GM19372 (cell line): Measurements from ENCODE around the gene MALSU1.

Experiments
- ATAC-seq: cut with Tn5 transposase; IDR thresholded peaks from one replicate; pipeline ENCODE4 v1.9.1; 2021; ENCODE audit warnings: mild to moderate bottlenecking, low read depth, moderate library complexity; ENCODE audit not compliant: unreplicated experiment

MALSU1 gene

GRCh38 chr7:23334482-23335056 lies 35.4 kb downstream of the MALSU1 start:
- ATAC-seq, result no peak

- ATAC-seq, result no peak
These were observed 36.0 kb downstream of the MALSU1 start for GRCh38 chr7:23335136-23335535.

DNA sequence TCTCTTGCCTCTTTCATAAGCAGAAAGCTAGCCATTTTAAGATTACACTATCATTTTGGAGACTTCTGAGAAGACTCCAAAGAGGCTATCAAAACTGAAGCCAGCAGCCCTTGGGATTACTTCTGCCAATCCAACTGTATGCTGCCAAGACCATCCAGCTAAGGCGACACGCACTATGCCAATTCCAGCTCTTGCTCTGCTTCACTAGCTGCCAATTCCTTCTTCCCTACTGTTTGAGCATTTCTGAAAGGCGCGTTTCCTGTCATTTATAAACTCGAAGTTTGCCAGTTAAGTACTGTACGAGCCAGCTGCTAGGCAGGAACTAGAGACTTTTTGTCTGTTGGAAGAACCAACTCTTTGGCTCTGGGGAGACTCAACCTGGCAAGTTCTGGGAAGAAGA lies 36.5 kb downstream of the MALSU1 start:
- no peak for ATAC-seq

- no peak for ATAC-seq
These were observed 36.9 kb downstream of the MALSU1 start for GRCh38 chr7:23336086-23336485.

- ATAC-seq, result no peak
These were observed 37.7 kb downstream of the MALSU1 start for GRCh38 chr7:23336799-23337283.

DNA sequence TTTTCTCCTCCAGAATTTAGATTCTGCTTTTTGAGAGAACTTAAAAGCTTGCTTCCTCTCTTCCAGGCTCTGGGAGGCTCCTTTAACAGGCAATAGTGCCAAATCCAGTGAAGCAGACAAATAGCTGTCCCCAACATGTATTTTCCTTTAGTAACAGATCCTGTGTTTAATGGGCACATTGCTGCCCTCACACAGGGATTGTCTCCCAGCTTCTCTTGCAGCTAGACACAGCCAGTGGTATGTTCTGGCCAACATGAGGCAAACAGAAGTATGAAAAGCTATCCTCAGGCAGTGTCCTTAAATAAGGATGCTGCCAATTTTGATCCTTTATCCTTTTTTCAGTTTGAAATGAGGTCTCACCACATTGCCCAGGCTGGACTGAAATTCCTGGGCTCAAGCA lies 38.2 kb downstream of the MALSU1 start:
- no peak for ATAC-seq

GRCh38 chr7:23338439-23338838 lies 39.3 kb downstream of the MALSU1 start:
- ATAC-seq, result no peak

- no peak for ATAC-seq
These were observed 39.7 kb downstream of the MALSU1 start for GRCh38 chr7:23338863-23339262.

DNA sequence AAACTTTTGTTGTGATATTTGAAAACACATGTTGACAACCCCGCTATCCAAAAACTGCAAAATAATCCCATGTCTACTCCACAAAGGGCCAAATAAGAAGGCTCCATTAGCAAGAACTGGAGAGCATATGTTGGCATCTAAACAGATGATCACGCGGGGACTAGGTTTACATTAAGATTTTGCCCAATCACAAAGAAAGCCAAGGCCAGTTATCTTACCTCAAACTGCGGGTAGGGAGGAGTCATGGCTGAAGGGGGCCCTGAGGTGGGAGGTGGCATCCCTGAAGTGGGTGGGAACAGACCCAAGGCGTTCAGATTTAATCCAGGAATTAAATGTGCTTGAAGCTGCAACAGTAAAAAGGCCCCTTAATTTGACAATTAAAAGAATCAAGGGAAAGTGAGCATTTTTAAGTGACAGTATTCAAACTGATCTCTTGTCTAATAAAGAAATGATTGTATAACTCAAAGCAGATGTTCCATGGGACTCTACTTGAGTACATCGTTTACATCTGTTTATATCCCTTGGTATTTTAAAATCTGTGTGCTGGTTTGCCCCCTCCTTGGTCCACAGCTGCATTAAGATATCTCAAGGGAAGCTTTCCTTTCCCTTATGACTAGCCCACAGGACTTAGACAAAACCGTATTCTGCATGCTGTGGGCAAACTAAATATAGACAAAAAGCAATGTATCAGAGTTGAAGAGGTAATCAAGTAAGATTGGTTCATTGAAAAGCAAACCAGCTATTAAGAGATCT lies 42.9 kb downstream of the MALSU1 start:
- ATAC-seq, result no peak

DNA sequence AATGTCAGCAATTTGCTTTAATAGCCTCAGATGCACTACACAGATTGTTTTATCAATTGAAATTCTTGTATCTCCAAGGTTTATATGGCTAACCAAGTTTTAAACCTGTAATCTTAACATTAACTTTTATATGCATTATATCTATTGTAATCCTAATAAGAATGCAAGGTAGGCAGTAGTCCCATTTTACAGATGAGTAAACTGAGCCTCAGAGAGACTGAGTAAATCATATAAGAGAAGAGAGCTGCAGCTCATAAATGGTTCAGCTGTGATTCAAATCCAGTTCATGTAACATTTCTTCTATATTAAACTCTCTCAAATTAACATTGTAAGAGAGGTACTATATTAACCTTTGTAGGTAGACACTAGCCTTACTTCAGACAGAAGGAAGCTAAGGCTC lies 44.0 kb downstream of the MALSU1 start:
- ATAC-seq, result no peak

- no peak for ATAC-seq
These were observed 44.8 kb downstream of the MALSU1 start for GRCh38 chr7:23343806-23344475.

DNA sequence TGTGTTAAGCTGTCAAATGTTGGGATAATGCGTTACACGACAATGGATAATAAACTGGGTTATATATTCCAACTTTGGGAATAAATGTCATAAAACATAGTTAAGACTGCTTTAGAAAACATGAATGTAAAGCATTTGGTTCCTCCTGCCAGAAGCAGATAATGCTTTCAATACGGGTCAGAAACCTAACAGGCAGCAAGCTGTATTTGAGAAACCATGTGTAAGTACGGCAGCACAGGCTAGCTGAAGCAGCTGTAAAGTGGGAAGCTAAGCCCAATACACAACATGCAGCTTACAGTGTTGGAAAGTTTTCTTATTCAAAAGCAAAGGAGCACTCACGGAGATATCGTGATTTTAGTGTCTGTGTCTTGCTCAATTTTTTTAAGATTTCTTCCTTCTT lies 46.5 kb downstream of the MALSU1 start:
- no peak for ATAC-seq

DNA sequence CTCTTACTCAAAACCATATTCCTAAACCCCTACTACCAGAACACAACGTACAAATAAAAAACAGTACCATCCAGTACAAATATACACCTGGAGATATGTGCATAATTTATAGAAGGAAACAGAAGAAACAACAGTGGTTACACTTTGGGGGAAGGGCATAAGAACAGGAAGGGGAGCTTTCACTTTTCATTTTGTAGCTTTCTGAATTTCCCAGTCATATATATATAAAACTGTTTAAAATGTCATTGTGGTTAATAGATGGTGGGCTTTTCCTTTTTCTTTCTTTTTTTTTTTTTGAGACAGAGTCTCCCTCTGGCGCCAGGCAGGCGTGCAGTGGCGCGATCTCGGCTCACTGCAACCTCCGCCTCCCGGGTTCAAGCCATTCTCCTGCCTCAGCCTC lies 47.2 kb downstream of the MALSU1 start:
- no peak for ATAC-seq

- no peak for ATAC-seq
These were observed 48.0 kb downstream of the MALSU1 start for GRCh38 chr7:23347033-23347681.

DNA sequence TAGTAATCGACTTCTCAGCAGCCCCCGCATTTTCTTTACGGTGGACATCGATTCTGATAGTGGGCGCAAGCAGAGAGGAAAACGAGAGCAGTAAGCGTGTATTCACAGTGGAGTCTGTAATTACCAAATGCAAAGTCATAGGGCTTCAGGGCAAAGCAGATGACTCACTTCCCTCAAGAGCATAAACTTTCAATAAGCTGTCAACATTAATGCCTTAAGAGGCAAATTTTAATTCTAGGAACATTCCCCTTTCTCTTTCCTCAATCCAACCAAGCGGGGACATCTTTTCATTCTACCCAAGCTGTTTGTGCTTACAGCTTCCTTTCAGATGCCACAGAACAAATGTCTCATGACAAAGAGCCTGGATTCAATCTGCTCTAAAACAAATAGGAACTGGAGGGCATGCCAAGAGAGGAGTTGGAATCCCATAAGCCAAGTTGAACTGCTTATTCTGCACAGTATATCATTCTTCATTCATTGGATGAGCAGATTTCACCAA lies 48.6 kb downstream of the MALSU1 start:
- ATAC-seq, result no peak

- no peak for ATAC-seq
These were observed 50.5 kb downstream of the MALSU1 start for GRCh38 chr7:23349484-23350157.

GRCh38 chr7:23350466-23350865 lies 51.3 kb downstream of the MALSU1 start:
- ATAC-seq, result no peak

- no peak for ATAC-seq
These were observed 54.0 kb downstream of the MALSU1 start for GRCh38 chr7:23353172-23353571.

GRCh38 chr7:23356168-23356567 lies 57.0 kb downstream of the MALSU1 start:
- no peak for ATAC-seq

- ATAC-seq, result no peak
These were observed 57.6 kb downstream of the MALSU1 start for GRCh38 chr7:23356726-23357125.
